GM10248 (cell line): ENCODE results near the gene KLHDC10.

ENCODE experiments used
- CTCF ChIA-PET: fragments of 300-600 bp; sonication (Branson Sonifier 250); formaldehyde crosslinking; extraction: SDS; loops from one replicate; lab custom pipeline; 2021; ENCODE audit warnings: antibody characterized with exemption; lab: Yijun Ruan, JAX
- POLR2A ChIA-PET: fragments of 350-650 bp; sonication (Branson Sonifier 250); formaldehyde crosslinking; extraction: SDS; loops from one replicate; lab custom pipeline; 2020; ENCODE audit warnings: antibody characterized with exemption; lab: Yijun Ruan, JAX
- DNase-seq: peaks from one replicate; pipeline ENCODE4 v3.0.0; 2012; ENCODE audit errors: extremely low spot score
- TF ChIP-seq, protein P1 (sequence below): IDR thresholded peaks from 2 replicates; pipeline ENCODE4 v1.5.1; 2012; ENCODE audit warnings: mild to moderate bottlenecking, low read depth; ENCODE audit errors: extremely low read depth, missing control alignments, control extremely low read depth

Gene KLHDC10

GRCh38 chr7:130069978-130070860 lies at the start of gene KLHDC10:
KLHDC10 (plus strand) TSS chr7:130070534; CDS start chr7:130070644, 110 bp downstream.
- TF ChIP-seq, protein P1, sequence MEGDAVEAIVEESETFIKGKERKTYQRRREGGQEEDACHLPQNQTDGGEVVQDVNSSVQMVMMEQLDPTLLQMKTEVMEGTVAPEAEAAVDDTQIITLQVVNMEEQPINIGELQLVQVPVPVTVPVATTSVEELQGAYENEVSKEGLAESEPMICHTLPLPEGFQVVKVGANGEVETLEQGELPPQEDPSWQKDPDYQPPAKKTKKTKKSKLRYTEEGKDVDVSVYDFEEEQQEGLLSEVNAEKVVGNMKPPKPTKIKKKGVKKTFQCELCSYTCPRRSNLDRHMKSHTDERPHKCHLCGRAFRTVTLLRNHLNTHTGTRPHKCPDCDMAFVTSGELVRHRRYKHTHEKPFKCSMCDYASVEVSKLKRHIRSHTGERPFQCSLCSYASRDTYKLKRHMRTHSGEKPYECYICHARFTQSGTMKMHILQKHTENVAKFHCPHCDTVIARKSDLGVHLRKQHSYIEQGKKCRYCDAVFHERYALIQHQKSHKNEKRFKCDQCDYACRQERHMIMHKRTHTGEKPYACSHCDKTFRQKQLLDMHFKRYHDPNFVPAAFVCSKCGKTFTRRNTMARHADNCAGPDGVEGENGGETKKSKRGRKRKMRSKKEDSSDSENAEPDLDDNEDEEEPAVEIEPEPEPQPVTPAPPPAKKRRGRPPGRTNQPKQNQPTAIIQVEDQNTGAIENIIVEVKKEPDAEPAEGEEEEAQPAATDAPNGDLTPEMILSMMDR: no peak
- POLR2A ChIA-PET: interaction anchor here (0.5 to 0.7 kb wide), 3 partner anchors 60 to 992 kb away, joined by 3 to 10 read pairs (median 4); no protein-coding TSS in a partner anchor
- CTCF ChIA-PET: interaction anchor here (1.2 to 4.8 kb wide), 6 partner anchors 11 to 688 kb away, joined by 3 to 46 read pairs (median 14); no protein-coding TSS in a partner anchor
- peak; percentile 98 for DNase-seq

GRCh38 chr7:130021105-130021834 lies 49.1 kb upstream of the KLHDC10 start:
- TF ChIP-seq, protein P1: no peak
- DNase-seq: no peak
- POLR2A ChIA-PET: no interaction called here
- CTCF ChIA-PET: interaction anchor here (1.4 to 1.5 kb wide), 2 partner anchors 10 to 73 kb away, joined by 3 to 4 read pairs; no protein-coding TSS in a partner anchor

- no peak for DNase-seq
- POLR2A ChIA-PET: no interaction called here
- TF ChIP-seq, protein P1: no peak
- CTCF ChIA-PET: interaction anchor here (1.4 to 1.5 kb wide), 2 partner anchors 11 to 73 kb away, joined by 3 to 4 read pairs; no protein-coding TSS in a partner anchor
Observed at GRCh38 chr7:130022115-130022514, 48.2 kb upstream of the KLHDC10 start.

- TF ChIP-seq, protein P1: no peak
- POLR2A ChIA-PET: no interaction called here
- no peak for DNase-seq
- CTCF ChIA-PET: interaction anchor here (0.5 to 1.4 kb wide), 3 partner anchors 12 to 735 kb away, joined by 3 to 5 read pairs (median 4); no protein-coding TSS in a partner anchor
Observed at GRCh38 chr7:130022623-130023175, 47.6 kb upstream of the KLHDC10 start.

DNA sequence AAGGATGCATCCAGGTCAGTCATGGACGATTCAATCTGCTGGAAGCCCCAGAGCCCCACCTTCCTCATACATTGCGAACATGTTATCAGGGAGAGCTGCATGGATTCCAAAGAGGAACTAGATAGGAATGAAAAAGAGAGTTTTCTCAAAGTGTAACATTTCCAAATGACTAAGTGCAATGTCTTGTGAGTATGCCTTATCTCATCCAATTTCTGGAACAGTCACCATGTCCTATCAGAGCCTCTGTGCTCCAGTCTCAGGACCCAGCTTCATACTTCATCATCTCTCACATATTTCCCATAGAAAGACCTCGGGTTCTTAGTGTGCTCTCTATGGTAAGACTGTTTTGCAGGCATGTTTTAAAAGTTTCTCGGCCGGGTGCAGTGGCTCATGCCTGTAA lies 45.9 kb upstream of the KLHDC10 start:
- ChIA-PET CTCF (interaction anchor here (0.8 to 1.6 kb wide), 3 partner anchors 14 to 734 kb away, joined by 3 read pairs; no protein-coding TSS in a partner anchor), POLR2A (no interaction called here)

More for the DNA sequence above, 45.9 kb upstream of the KLHDC10 start:
- no peak for DNase-seq
- TF ChIP-seq, protein P1: no peak
